ENCODE results near the gene MAPK8IP3.

Gene MAPK8IP3

DNA sequence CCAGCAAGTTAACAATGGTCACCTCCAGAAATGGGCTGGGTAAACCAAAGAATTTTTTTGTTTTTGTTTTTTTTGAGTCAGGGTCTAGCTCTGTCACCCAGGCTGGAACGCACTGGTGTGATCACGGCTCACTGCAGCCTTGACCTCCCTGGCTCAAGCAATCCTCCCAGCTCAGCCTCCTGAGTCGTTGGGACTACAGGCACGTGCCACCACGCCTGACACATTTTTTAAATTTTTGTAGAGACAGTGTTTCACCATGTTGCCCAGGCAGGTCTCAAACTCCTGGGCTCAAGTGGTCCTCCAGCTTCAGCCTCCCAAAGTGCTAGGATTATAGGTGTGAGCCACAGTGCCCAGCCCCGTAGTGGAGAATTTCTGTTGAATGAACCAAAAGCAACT, 74.7 kb downstream of the MAPK8IP3 start:
- Histone ChIP-seq H3K27me3 (ENCODE audit: insufficient read depth, insufficient read length) (no peaks in the 10 kb centered on the region), H3K4me1 (ENCODE audit: insufficient read depth, insufficient read length) (peaks cover 18% of the 10 kb centered on the region), H3K9ac (ENCODE audit: insufficient read length, low read depth) (peak overlapping the region; percentile 89), H3K36me3 (ENCODE audit: insufficient read depth, insufficient read length, low read length) (peaks cover 70% of the 10 kb centered on the region), H3K9me3 (ENCODE audit: insufficient read depth, low read length) (no peaks in the 10 kb centered on the region), H3K4me3 (ENCODE audit: insufficient read length, low read depth) (no peak overlapping the region)
- DNase-seq (ENCODE audit: low read depth, low spot score): no peak
- no peak for TF ChIP-seq SUZ12 (IDR thresholded peaks at IDR 0.05; ENCODE audit: extremely low read depth, insufficient read depth, insufficient read length)
- TF ChIP-seq ZNF274 (IDR thresholded peaks at IDR 0.05; ENCODE audit: low read depth, low read length): no peak
- TF ChIP-seq YY1 (IDR thresholded peaks at IDR 0.05; ENCODE audit: insufficient read depth, insufficient read length): no peak

DNA sequence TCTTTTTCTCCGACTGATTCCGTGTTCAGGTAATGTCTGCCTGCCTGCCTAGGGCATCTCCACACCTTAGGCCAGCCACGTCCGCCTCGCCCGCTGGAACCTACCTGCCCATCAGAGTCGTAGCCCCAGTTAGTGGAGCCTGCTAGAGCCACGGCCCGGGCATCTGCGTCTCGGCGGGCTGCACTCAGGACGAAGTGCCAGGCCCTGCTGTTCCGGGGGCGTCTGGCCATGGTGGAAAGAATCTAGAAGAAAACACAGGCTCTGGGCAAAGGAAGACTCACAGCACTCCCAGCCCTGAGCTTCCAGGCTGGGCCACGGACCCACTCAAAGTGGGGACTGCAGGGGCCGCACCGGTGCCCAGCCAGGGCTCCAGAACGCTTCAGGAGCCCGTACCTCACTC, 75.3 kb downstream of the MAPK8IP3 start:
- H3K9me3 ChIP-seq (ENCODE audit: insufficient read depth, low read length): no peaks in the 10 kb centered on the region
- no peak for TF ChIP-seq ZNF274 (IDR thresholded peaks at IDR 0.05; ENCODE audit: low read depth, low read length)
- TF ChIP-seq SUZ12 (IDR thresholded peaks at IDR 0.05; ENCODE audit: extremely low read depth, insufficient read depth, insufficient read length): no peak
- no peak for TF ChIP-seq YY1 (IDR thresholded peaks at IDR 0.05; ENCODE audit: insufficient read depth, insufficient read length)
- peak overlapping the region; percentile 76 for H3K4me3 ChIP-seq (ENCODE audit: insufficient read length, low read depth)
- DNase-seq (ENCODE audit: low read depth, low spot score): no peak
- H3K9ac ChIP-seq (ENCODE audit: insufficient read length, low read depth): peak overlapping the region; percentile 89
- H3K36me3 ChIP-seq (ENCODE audit: insufficient read depth, insufficient read length, low read length): peaks cover 70% of the 10 kb centered on the region
- H3K4me1 ChIP-seq (ENCODE audit: insufficient read depth, insufficient read length): peaks cover 18% of the 10 kb centered on the region
- H3K27me3 ChIP-seq (ENCODE audit: insufficient read depth, insufficient read length): no peaks in the 10 kb centered on the region

DNA sequence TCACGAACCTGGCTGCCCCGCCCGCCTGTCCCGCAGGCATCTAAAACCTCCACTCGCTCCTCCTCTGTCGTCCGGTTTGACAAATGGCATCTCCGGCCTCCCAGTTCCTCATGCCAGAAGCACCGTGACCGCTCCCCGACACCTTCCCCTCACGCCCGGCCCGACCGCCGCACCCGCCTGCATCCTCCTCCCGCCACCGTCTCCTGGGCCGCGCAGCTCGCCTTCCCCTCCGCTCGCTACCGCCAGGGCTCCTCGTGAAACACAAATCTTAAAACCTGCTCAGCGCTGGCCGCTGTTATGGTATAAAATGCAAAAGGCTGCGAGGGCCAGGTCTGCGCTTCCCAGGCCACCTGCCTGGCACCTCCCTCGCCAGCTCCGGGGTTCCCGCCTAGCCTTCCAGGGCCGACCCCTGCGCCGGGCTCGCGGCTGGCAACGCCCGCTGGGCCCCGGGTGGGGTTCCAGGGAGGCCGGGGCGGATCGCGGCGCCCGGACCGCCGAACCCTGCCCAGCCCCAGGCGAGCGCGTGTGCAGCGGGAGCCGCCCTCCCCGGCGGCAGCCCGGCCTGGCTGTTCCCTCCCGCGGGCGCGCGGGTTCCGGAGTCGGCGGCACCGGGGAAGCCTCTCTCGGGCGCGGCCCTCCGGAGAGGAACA, 75.9 kb downstream of the MAPK8IP3 start:
- DNase-seq (ENCODE audit: low read depth, low spot score): no peak
- TF ChIP-seq ZNF274 (IDR thresholded peaks at IDR 0.05; ENCODE audit: low read depth, low read length) (no peak), SUZ12 (IDR thresholded peaks at IDR 0.05; ENCODE audit: extremely low read depth, insufficient read depth, insufficient read length) (no peak), YY1 (IDR thresholded peaks at IDR 0.05; ENCODE audit: insufficient read depth, insufficient read length) (no peak)
- Histone ChIP-seq H3K9me3 (ENCODE audit: insufficient read depth, low read length) (no peaks in the 10 kb centered on the region), H3K27me3 (ENCODE audit: insufficient read depth, insufficient read length) (no peaks in the 10 kb centered on the region), H3K9ac (ENCODE audit: insufficient read length, low read depth) (peak overlapping the region; percentile 89), H3K36me3 (ENCODE audit: insufficient read depth, insufficient read length, low read length) (peaks cover 70% of the 10 kb centered on the region), H3K4me1 (ENCODE audit: insufficient read depth, insufficient read length) (peaks cover 18% of the 10 kb centered on the region), H3K4me3 (ENCODE audit: insufficient read length, low read depth) (peak overlapping the region; percentile 76)

- Histone ChIP-seq H3K4me1 (ENCODE audit: insufficient read depth, insufficient read length) (peaks cover 18% of the 10 kb centered on the region), H3K4me3 (ENCODE audit: insufficient read length, low read depth) (peak within 1 kb of the TSS; percentile 79), H3K27me3 (ENCODE audit: insufficient read depth, insufficient read length) (no peaks in the 10 kb centered on the region), H3K9ac (ENCODE audit: insufficient read length, low read depth) (peak within 1 kb of the TSS; percentile 92), H3K9me3 (ENCODE audit: insufficient read depth, low read length) (no peaks in the 10 kb centered on the region), H3K36me3 (ENCODE audit: insufficient read depth, insufficient read length, low read length) (peaks cover 70% of the 10 kb centered on the region)
- TF ChIP-seq SUZ12 (IDR thresholded peaks at IDR 0.05; ENCODE audit: extremely low read depth, insufficient read depth, insufficient read length): no peak
- TF ChIP-seq ZNF274 (IDR thresholded peaks at IDR 0.05; ENCODE audit: low read depth, low read length): no peak
- no peak for TF ChIP-seq YY1 (IDR thresholded peaks at IDR 0.05; ENCODE audit: insufficient read depth, insufficient read length)
- peak; percentile 99 for DNase-seq (ENCODE audit: low read depth, low spot score)
Observed at GRCh38 chr16:1782408-1783264, 76.6 kb downstream of the MAPK8IP3 start, which contains the start of the genes NUBP2 and SPSB3. Gene NUBP2 (plus strand): TSS chr16:1782960. CDS start chr16:1783021, 61 bp downstream. Gene SPSB3 (minus strand): TSS chr16:1782571. CDS start chr16:1781483, 1,088 bp downstream.

DNA sequence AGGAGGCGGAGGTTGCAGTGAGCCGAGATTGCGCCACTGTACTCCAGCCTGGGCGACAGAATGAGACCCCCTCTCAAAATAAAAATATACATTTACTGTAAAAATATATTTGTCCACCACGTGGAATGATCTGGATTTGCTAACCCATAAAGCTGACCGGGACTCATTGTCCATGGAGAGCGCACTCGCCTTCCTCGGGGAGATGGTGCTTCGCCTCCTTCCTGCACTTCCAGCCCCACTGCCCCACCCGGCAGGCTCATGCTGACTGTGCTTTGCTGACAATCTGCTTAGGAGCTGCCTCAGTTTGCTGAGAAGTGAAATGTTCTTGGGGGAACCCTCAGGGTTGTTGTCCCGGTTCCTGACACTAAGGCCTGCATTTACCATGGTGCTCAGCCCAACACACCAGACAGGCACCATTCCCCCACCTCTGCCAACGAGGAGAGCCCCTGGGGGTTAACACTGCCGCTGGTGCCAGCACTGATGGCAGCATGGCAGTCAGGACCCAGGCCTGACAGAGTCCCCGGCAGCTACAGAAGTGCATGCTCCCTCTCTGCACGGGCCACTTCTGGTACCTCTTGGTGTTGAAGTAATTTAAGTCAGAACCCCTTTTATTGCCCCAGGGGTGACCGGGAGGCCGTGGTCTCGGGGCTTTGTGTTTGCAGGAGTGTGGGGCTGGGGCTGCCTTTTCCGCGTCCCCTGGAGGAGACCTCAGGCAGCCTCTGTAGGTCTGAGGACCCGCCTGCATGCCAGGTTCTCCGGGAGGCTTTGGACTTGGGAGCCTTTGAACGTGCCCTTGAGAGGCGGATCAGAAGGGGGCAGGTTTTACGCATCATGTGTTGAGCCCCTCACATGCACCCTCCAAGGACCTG, 79.2 kb downstream of the MAPK8IP3 start:
- Histone ChIP-seq H3K9me3 (ENCODE audit: insufficient read depth, low read length) (no peaks in the 10 kb centered on the region), H3K4me1 (ENCODE audit: insufficient read depth, insufficient read length) (peaks cover 9% of the 10 kb centered on the region), H3K9ac (ENCODE audit: insufficient read length, low read depth) (peak overlapping the region; percentile 32), H3K27me3 (ENCODE audit: insufficient read depth, insufficient read length) (no peaks in the 10 kb centered on the region), H3K4me3 (ENCODE audit: insufficient read length, low read depth) (no peak overlapping the region), H3K36me3 (ENCODE audit: insufficient read depth, insufficient read length, low read length) (peaks cover 70% of the 10 kb centered on the region)
- no peak for DNase-seq (ENCODE audit: low read depth, low spot score)
- TF ChIP-seq SUZ12 (IDR thresholded peaks at IDR 0.05; ENCODE audit: extremely low read depth, insufficient read depth, insufficient read length) (no peak), YY1 (IDR thresholded peaks at IDR 0.05; ENCODE audit: insufficient read depth, insufficient read length) (no peak), ZNF274 (IDR thresholded peaks at IDR 0.05; ENCODE audit: low read depth, low read length) (no peak)

DNA sequence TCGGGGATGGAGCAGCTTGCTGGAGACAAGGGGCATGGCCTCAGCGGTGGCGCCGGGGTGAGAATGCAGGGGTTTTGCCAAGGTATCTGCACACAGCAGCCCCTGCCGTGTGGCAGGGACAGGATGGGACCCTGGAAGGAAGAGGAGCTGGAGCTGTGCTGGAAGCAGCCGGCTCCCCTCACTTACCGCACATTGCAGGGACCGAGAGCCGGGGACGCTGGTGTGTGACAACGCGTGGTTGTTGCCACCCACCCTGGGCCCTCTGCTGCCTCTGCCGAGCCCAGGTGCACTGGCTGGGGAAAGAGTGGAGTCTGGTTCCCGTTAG, 79.8 kb downstream of the MAPK8IP3 start:
- H3K4me3 ChIP-seq (ENCODE audit: insufficient read length, low read depth): no peak overlapping the region
- H3K4me1 ChIP-seq (ENCODE audit: insufficient read depth, insufficient read length): peaks cover 8% of the 10 kb centered on the region
- peaks cover 70% of the 10 kb centered on the region for H3K36me3 ChIP-seq (ENCODE audit: insufficient read depth, insufficient read length, low read length)
- peak overlapping the region; percentile 32 for H3K9ac ChIP-seq (ENCODE audit: insufficient read length, low read depth)
- no peaks in the 10 kb centered on the region for H3K27me3 ChIP-seq (ENCODE audit: insufficient read depth, insufficient read length)
- TF ChIP-seq YY1 (IDR thresholded peaks at IDR 0.05; ENCODE audit: insufficient read depth, insufficient read length) (no peak), SUZ12 (IDR thresholded peaks at IDR 0.05; ENCODE audit: extremely low read depth, insufficient read depth, insufficient read length) (no peak), ZNF274 (IDR thresholded peaks at IDR 0.05; ENCODE audit: low read depth, low read length) (no peak)
- no peaks in the 10 kb centered on the region for H3K9me3 ChIP-seq (ENCODE audit: insufficient read depth, low read length)
- no peak for DNase-seq (ENCODE audit: low read depth, low spot score)
